Fibroblast of lung (primary cell): ENCODE data around the gene HAUS7. TPM values are rescaled to one million over a fixed set of nuclear protein-coding genes. Genes with fewer than 3 reads are reported as not detected.

ENCODE experiments used
- DNase-seq, 2 donors: peaks; one replicate each; pipeline versions ENCODE4 v3.0.0 to v3.0.0-alpha.2; 2010; ENCODE audit warnings: low read depth in 2 of 2
- H2AFZ ChIP-seq: 2 replicates; pipeline ENCODE4 v1.5.1; 2012; ENCODE audit warnings: low read length, control low read depth, inconsistent platforms
- H3K27ac ChIP-seq: 2 replicates; pipeline ENCODE4 v1.5.1; 2011; ENCODE audit warnings: low read length, control low read depth; ENCODE audit not compliant: insufficient read depth
- H3K27me3 ChIP-seq: 2 replicates; pipeline ENCODE4 v1.5.1; 2011; ENCODE audit warnings: mild to moderate bottlenecking, low read length; ENCODE audit not compliant: control insufficient read depth, insufficient read depth
- H3K36me3 ChIP-seq: 2 replicates; pipeline ENCODE4 v1.5.1; 2011; ENCODE audit warnings: low read length; ENCODE audit not compliant: control insufficient read depth, insufficient read depth
- H3K4me1 ChIP-seq: 2 replicates; pipeline ENCODE4 v1.5.1; 2011; ENCODE audit warnings: low read length; ENCODE audit not compliant: control insufficient read depth, insufficient read depth; ENCODE audit errors: extremely low read depth
- H3K4me2 ChIP-seq: 2 replicates; pipeline ENCODE4 v1.5.1; 2011; ENCODE audit warnings: low read length, control low read depth; ENCODE audit not compliant: insufficient read depth; ENCODE audit errors: extremely low read depth
- H3K4me3 ChIP-seq, 4 experiments: fragments of 200-600 bp in 1 of 4; sonication (generic) in 1 of 4; replicated peaks in 1 of 4; 2 replicates each; pipeline ENCODE4 v1.5.1; 2011 to 2016; ENCODE audit warnings: low read length in 4 of 4, low read depth in 3 of 4, mild to moderate bottlenecking in 3 of 4, control low read depth in 2 of 4, inconsistent platforms in 1 of 4, mixed read lengths in 1 of 4; ENCODE audit not compliant: insufficient read depth in 1 of 4; ENCODE audit errors: control extremely low read depth in 1 of 4
- H3K79me2 ChIP-seq: 2 replicates; pipeline ENCODE4 v1.5.1; 2012; ENCODE audit warnings: mild to moderate bottlenecking, low read length, inconsistent platforms; ENCODE audit not compliant: control insufficient read depth, insufficient read depth
- H3K9ac ChIP-seq: 2 replicates; pipeline ENCODE4 v1.5.1; 2011; ENCODE audit warnings: mild to moderate bottlenecking, low read length, control low read depth; ENCODE audit not compliant: insufficient read depth
- H3K9me3 ChIP-seq: 2 replicates; pipeline ENCODE4 v1.5.1; 2012; ENCODE audit warnings: low read depth, low read length; ENCODE audit not compliant: control insufficient read depth, insufficient read depth
- H4K20me1 ChIP-seq: 2 replicates; pipeline ENCODE4 v1.5.1; 2011; ENCODE audit warnings: low read length; ENCODE audit not compliant: control insufficient read depth, insufficient read depth; ENCODE audit errors: extremely low read depth
- CTCF ChIP-seq, 2 donors: IDR thresholded peaks in 1 of 2; conservative IDR thresholded peaks in 1 of 2; 1 replicate in 1 of 2; 2 replicates in 1 of 2; pipeline ENCODE4 v1.5.1; 2011 to 2012; ENCODE audit warnings: low read length in 2 of 2, control low read depth in 1 of 2, inconsistent platforms in 1 of 2, low read depth in 1 of 2, mild to moderate bottlenecking in 1 of 2
- EZH2 ChIP-seq: IDR thresholded peaks from 2 replicates; pipeline ENCODE4 v1.5.1; 2012; ENCODE audit warnings: low read length, control low read depth, mild to moderate bottlenecking; ENCODE audit errors: missing control alignments
- polyA plus RNA-seq, 2 donors: library from polyadenylated mRNA; depleted of rRNA in 1 of 2; stranded (reverse) in 1 of 2; unstranded in 1 of 2; fragments of >200 nt; gene quantifications; 2 replicates each; pipeline ENCODE4 v1.2.1, GENCODE V29; 2011 to 2012; ENCODE audit warnings: missing spikeins in 1 of 2
- total RNA-seq: library from RNA; depleted of rRNA; stranded (reverse); fragments of >200 nt; gene quantifications from 2 replicates; pipeline ENCODE4 v1.2.1, GENCODE V29; 2014

HAUS7 gene
- total and polyA plus RNA-seq, 2 donors (not counting 1 experiment from before 2014, with no cell fraction given), result 7.3 to 10.4 TPM

GRCh38 chrX:153499341-153499740 is 29.0 kb upstream of the HAUS7 start:
- Histone ChIP-seq H3K9ac (no peak overlapping the region), H3K27me3 (no peaks in the 10 kb centered on the region), H3K9me3 (no peaks in the 10 kb centered on the region), H3K27ac (no peak overlapping the region), H3K4me3 (no peak overlapping the region), H3K79me2 (no peaks in the 10 kb centered on the region), H2AFZ (no peak overlapping the region), H3K4me2 (no peak overlapping the region), H3K36me3 (no peaks in the 10 kb centered on the region), H4K20me1 (no peaks in the 10 kb centered on the region), H3K4me1 (peaks cover 3% of the 10 kb centered on the region)
- no peak for TF ChIP-seq CTCF (conservative IDR thresholded peaks at IDR 0.05 in 1 of 2, IDR thresholded peaks at IDR 0.05 in 1 of 2; ENCODE audit: low read depth in 1 of 2, low read length in 2 of 2)
- TF ChIP-seq EZH2, result no peak
- no peak for DNase-seq

GRCh38 chrX:153498453-153498852 is 28.1 kb upstream of the HAUS7 start:
- Histone ChIP-seq H3K4me1 (peaks cover 3% of the 10 kb centered on the region), H3K9me3 (no peaks in the 10 kb centered on the region), H3K9ac (no peak overlapping the region), H3K4me2 (no peak overlapping the region), H3K27ac (no peak overlapping the region), H4K20me1 (no peaks in the 10 kb centered on the region), H3K79me2 (no peaks in the 10 kb centered on the region), H3K4me3 (no peak overlapping the region), H3K36me3 (no peaks in the 10 kb centered on the region), H3K27me3 (no peaks in the 10 kb centered on the region), H2AFZ (no peak overlapping the region)
- DNase-seq, result no peak
- TF ChIP-seq EZH2 (no peak), CTCF (conservative IDR thresholded peaks at IDR 0.05 in 1 of 2, IDR thresholded peaks at IDR 0.05 in 1 of 2; ENCODE audit: low read depth in 1 of 2, low read length in 2 of 2) (no peak)

- Histone ChIP-seq H3K4me1 (peaks cover 3% of the 10 kb centered on the region), H3K9ac (no peak overlapping the region), H3K79me2 (no peaks in the 10 kb centered on the region), H3K4me2 (no peak overlapping the region), H2AFZ (no peak overlapping the region), H3K9me3 (no peaks in the 10 kb centered on the region), H3K4me3 (peak overlapping the region in 1 of 4 experiments; percentile 61), H4K20me1 (no peaks in the 10 kb centered on the region), H3K27me3 (no peaks in the 10 kb centered on the region), H3K27ac (no peak overlapping the region), H3K36me3 (no peaks in the 10 kb centered on the region)
- no peak for DNase-seq
- TF ChIP-seq EZH2 (no peak), CTCF (conservative IDR thresholded peaks at IDR 0.05 in 1 of 2, IDR thresholded peaks at IDR 0.05 in 1 of 2; ENCODE audit: low read depth in 1 of 2, low read length in 2 of 2) (no peak)
Observed at GRCh38 chrX:153496590-153496959, 26.2 kb upstream of the HAUS7 start.
